GM12875 (cell line): ENCODE results near the gene CPEB3.
"Not testable (repeated sequence)": the region's sequence is repeated elsewhere in the genome, so short reads cannot be mapped to it uniquely, and the experiment has no call there.

Source experiments
- H3K4me3 ChIP-seq: one replicate; pipeline ENCODE4 v1.5.1; 2011; ENCODE audit warnings: low read depth, low read length, control low read depth
- CTCF ChIP-seq: IDR thresholded peaks from 2 replicates; pipeline ENCODE4 v1.5.1; 2011; ENCODE audit warnings: low read depth, mild to moderate bottlenecking, control low read depth, inconsistent platforms, low read length, moderate library complexity, borderline replicate concordance; ENCODE audit not compliant: insufficient read depth

CPEB3 gene

GRCh38 chr10:92146107-92146506 is 144.8 kb downstream of the CPEB3 start:
- H3K4me3 ChIP-seq = no peak overlapping the region
- TF ChIP-seq CTCF = no peak

GRCh38 chr10:92142949-92143348 is 147.9 kb downstream of the CPEB3 start:
- no peak overlapping the region for H3K4me3 ChIP-seq

DNA sequence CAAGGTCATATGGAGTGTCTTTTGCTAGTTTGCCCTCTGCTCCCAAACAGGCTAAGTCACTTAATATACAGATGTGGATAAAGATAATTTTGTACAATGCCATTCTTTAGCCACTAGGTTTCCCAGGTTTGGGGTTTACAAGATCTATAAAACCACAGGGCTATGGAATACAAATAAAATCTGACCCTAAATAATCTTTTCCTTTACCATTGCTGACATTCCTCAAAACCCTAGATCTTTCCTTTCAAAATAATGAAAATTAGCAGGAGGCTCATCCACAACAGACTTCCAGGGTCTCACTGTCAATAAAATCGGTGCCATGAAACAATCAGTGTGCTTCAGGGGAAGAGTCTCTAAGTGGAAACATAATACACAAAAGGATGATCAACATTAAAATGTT is 148.4 kb downstream of the CPEB3 start:
- no peak for TF ChIP-seq CTCF
- H3K4me3 ChIP-seq = no peak overlapping the region

More at GRCh38 chr10:92142949-92143348, 147.9 kb downstream of the CPEB3 start:
- TF ChIP-seq CTCF = no peak

GRCh38 chr10:92141147-92141546 is 149.7 kb downstream of the CPEB3 start:
- H3K4me3 ChIP-seq = not testable (repeated sequence)

DNA sequence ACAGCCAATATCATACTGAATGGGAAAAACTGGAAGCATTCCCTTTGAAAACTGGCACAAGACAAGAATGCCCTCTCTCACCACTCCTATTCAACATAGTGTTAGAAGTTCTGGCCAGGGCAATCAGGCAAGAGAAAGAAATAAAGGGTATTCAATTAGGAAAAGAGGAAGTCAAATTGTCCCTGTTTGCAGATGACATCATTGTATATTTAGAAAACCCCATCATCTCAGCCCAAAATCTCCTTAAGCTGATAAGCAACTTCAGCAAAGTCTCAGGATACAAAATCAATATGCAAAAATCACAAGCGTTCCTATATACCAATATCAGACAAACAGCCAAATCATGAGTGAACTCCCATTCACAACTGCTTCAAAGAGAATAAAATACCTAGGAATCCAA is 156.8 kb downstream of the CPEB3 start:
- not testable (repeated sequence) for H3K4me3 ChIP-seq

DNA sequence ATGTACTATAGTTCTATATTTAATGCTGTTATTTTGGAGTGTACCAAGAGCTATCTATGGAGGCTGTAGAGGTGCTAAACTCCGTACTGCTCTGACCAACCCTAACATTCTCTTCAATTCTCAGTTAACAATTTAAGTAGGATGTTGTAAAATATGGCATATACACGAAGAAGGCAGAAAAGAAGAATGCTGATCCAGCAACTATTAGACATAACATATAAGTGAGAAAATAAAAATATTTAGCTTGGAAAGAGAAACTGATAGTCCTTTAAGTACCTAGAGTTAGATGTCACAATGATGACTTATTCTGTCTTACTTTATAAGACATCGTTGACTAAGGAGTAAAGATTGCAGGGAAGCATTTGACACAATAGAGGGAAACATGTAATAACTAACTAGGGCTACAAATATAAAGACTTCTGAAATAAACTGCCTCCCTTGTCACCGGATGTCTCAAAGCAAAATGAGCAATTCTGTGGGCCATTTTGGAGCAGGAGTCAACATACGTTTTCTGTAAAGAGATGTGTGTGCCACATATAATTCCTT is 159.5 kb downstream of the CPEB3 start:
- no peak overlapping the region for H3K4me3 ChIP-seq
- TF ChIP-seq CTCF = no peak

GRCh38 chr10:92130622-92131274 is 160.1 kb downstream of the CPEB3 start:
- TF ChIP-seq CTCF = no peak
- no peak overlapping the region for H3K4me3 ChIP-seq

DNA sequence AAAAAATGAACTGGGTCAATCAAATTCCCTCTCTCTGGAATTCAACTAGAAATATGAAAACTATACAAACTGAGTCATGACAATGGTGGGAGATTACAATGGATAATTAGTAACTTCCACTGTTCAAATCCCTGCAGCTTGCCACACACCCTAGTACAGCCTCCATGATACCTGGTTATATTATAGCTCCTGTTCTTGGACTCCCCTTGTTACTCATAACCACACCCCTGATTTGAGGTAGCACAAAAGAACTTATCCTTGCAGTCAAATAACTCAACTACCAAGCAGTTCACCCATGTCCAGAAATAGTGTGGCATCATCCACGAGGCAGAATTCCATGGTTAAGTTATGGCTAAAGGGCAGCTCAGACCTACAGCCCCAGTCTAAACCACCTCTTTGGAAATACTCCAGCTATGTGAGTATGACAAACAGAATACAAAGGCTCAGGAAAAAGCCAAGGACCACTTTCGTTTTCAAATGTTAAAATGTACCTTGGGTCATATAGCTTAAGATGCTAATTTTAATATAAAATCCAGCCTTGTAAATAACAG is 164.7 kb downstream of the CPEB3 start:
- no peak overlapping the region for H3K4me3 ChIP-seq
- TF ChIP-seq CTCF = no peak
